Aorta (tissue), 5 donors: ENCODE measurements around the gene GRK1. TPM values are rescaled to one million over a fixed set of nuclear protein-coding genes. Genes with fewer than 3 reads are reported as not detected.
A peak's percentile ranks its signal among the peaks of the same experiment; 100 is the strongest.
"Not testable (repeated sequence)": the region's sequence is repeated elsewhere in the genome, so short reads cannot be mapped to it uniquely, and the experiment has no call there.

Source experiments
- ATAC-seq: fragments of 200-7000 bp; cut with Tn5 transposase; one replicate; pipeline ENCODE4 v1.9.1; 2022; ENCODE audit warnings: moderate library complexity; ENCODE audit not compliant: low FRiP score
- DNase-seq, 2 donors: peaks; one replicate each; pipeline ENCODE4 v3.0.0-alpha.2; 2020
- H3K27ac ChIP-seq, 2 donors: one replicate each; pipeline ENCODE4 v1.5.1; 2013; ENCODE audit warnings: low read length in 2 of 2, mild to moderate bottlenecking in 2 of 2, moderate library complexity in 2 of 2, control low read depth in 1 of 2, inconsistent platforms in 1 of 2, low read depth in 1 of 2
- H3K27me3 ChIP-seq, 2 donors: one replicate each; pipeline ENCODE4 v1.6.1; 2013; ENCODE audit warnings: control low read depth in 1 of 2, low read length in 1 of 2, mild to moderate bottlenecking in 1 of 2, moderate library complexity in 1 of 2; ENCODE audit not compliant: insufficient read depth in 2 of 2, control insufficient read depth in 1 of 2
- H3K36me3 ChIP-seq, 2 donors: one replicate each; pipeline ENCODE4 v1.6.1; 2013; ENCODE audit warnings: control low read depth in 1 of 2, low read length in 1 of 2, mild to moderate bottlenecking in 1 of 2; ENCODE audit not compliant: insufficient read depth in 2 of 2, control insufficient read depth in 1 of 2
- H3K4me1 ChIP-seq, 2 donors: one replicate each; pipeline ENCODE4 v1.6.1; 2013; ENCODE audit warnings: low read length in 2 of 2, control low read depth in 1 of 2, mild to moderate bottlenecking in 1 of 2, moderate library complexity in 1 of 2; ENCODE audit not compliant: insufficient read depth in 2 of 2, control insufficient read depth in 1 of 2
- H3K4me3 ChIP-seq, 2 donors: one replicate each; pipeline ENCODE4 v1.5.1; 2013; ENCODE audit warnings: low read length in 2 of 2, control low read depth in 1 of 2, mild to moderate bottlenecking in 1 of 2
- H3K9me3 ChIP-seq: one replicate; pipeline ENCODE4 v1.6.1; 2013; ENCODE audit warnings: mild to moderate bottlenecking, low read length; ENCODE audit not compliant: control insufficient read depth
- WGBS, 2 donors: extraction: QIAGEN DNeasy Blood & Tissue Kit; methylation state at CpG; one replicate each; pipeline ENCODE4 v1.1.7; 2013; 5-methylcytosine and 5-hydroxymethylcytosine counted together
- intact Hi-C, 2 donors: fragments of 100-400 bp; cut with DNase I; formaldehyde crosslinking; loops; one replicate each; pipeline versions ENCODE4 v1.14.2 to v1.15.0; 2022
- polyA plus RNA-seq, 2 donors: library from polyadenylated mRNA; stranded (reverse); fragments of 200-250 nt; gene quantifications; one replicate each; pipeline ENCODE4 v1.2.3, GENCODE V29; 2013
- total RNA-seq, 2 donors: library from RNA; stranded (reverse); fragmentation: NEBNext Ultra II Directional; extraction: Animal tissue kit (Norgen Biotek cat#: 25700); gene quantifications; one replicate each; pipeline ENCODE4 v1.2.1, GENCODE V29; 2021
- donor health status: healthy with polysubstance abuse.
- donor health status: Bipolar disorder and iron deficiency.
- donor health status: DM: no; HTN: no; CAD: no.
- donor health status: DM: no; HTN: no; CAD: no.
- donor health status: DM: yes; HTN: yes; CAD: no.

Gene GRK1
- total and polyA plus RNA-seq, 4 donors: 0.10 TPM; not detected in 3

GRCh38 chr13:113672002-113672651, 5.1 kb downstream of the GRK1 start:
- no peak overlapping the region for H3K4me3 ChIP-seq
- no peaks in the 10 kb centered on the region for H3K9me3 ChIP-seq
- intact Hi-C loops: no loop called here
- 88 to 89% methylated on average over 18 of the region's 18 CpGs for WGBS, 2 donors
- H3K27me3 ChIP-seq: no peaks in the 10 kb centered on the region
- H3K36me3 ChIP-seq: no peaks in the 10 kb centered on the region
- ATAC-seq: peak; percentile 36
- no peak overlapping the region for H3K27ac ChIP-seq
- no peaks in the 10 kb centered on the region for H3K4me1 ChIP-seq
- peak; percentile 41 to 51 for DNase-seq

- Histone ChIP-seq H3K27ac (no peak overlapping the region), H3K36me3 (no peaks in the 10 kb centered on the region), H3K27me3 (no peaks in the 10 kb centered on the region), H3K9me3 (no peaks in the 10 kb centered on the region), H3K4me3 (no peak overlapping the region), H3K4me1 (no peaks in the 10 kb centered on the region)
- DNase-seq (peak; percentile 27 to 43), ATAC-seq (no peak)
- 68 to 72% methylated on average over 9 of the region's 11 CpGs for WGBS, 2 donors
- intact Hi-C loops: no loop called here
These were observed 55.9 kb downstream of the GRK1 start for GRCh38 chr13:113722921-113723320.

DNA sequence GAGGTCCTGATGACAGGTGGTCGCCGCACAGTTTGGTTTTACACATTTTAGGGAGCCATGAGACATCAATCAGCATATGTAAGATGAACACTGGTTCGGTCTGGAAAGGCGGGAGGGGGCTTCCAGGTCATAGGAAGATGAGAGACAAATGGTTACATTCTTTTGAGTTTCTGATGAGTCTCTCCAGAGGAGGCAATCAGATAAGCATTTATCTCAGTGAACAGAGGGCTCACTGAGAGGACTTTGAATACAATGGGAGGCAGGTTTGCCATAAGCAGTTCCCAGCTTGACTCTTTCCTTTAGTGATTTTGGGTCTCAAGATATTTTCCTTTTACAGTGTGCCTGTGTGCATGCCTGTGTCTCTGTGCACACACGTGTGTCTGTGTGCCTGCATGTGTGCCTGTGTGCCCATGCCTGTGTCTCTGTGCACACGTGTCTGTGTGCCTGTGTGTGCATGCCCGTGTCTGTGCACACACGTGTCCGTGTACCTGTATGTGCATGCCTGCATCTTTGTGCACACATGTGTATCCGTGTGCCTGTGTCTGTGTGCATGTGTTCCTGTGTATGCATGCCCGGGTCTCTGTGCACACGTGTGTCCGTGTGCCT, 56.5 kb downstream of the GRK1 start:
- Histone ChIP-seq H3K27me3 (no peaks in the 10 kb centered on the region), H3K27ac (no peak overlapping the region), H3K4me1 (no peaks in the 10 kb centered on the region), H3K9me3 (no peaks in the 10 kb centered on the region), H3K4me3 (no peak overlapping the region), H3K36me3 (no peaks in the 10 kb centered on the region)
- DNase-seq: peak; percentile 15 to 46
- no peak for ATAC-seq
- WGBS, 2 donors: 72 to 80% methylated on average over 13 of the region's 13 CpGs
- intact Hi-C loops: no loop called here

DNA sequence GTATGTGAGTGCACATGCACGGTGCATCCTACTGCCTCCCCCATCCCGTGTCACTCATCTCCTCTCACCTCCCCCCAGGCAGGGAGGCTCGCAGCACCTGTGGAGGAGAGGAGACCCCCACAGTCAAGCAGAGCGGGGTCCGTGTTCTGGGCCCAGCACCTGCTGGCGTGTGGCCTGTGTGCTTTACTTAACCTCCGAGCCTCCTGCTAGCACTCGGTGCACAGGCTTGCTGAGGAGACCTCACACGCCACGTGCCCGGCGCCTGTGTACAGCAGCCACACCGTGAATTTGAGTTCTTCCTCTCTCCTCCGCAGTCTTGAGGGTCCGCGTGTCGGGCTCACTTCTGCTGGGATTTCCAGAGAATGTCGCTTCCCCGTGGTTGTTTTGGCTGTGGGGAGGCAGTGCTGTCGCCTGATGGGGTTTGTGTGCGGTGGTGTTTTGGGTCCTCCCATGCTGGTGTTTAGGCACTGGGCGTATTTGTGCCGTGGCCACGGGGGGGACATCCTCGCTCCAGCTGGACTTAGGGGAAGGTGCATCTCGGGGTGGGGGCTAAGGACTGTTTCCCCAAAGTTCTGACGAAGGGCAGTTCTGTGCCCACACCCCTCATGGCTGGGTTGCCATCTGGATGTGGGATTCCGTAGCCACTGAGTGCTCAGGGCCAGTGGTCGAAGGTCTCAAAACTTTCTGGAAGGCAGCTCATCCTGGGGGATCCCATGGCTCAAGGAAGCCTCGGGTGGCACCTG, 57.2 kb downstream of the GRK1 start:
- peak; percentile 45 for ATAC-seq
- Histone ChIP-seq H3K27ac (no peak overlapping the region), H3K36me3 (no peaks in the 10 kb centered on the region), H3K9me3 (no peaks in the 10 kb centered on the region), H3K4me1 (no peaks in the 10 kb centered on the region), H3K27me3 (no peaks in the 10 kb centered on the region), H3K4me3 (no peak overlapping the region)
- DNase-seq: peak; percentile 45 to 72
- intact Hi-C loops: no loop called here
- 67 to 68% methylated on average over 30 of the region's 30 CpGs for WGBS, 2 donors

DNA sequence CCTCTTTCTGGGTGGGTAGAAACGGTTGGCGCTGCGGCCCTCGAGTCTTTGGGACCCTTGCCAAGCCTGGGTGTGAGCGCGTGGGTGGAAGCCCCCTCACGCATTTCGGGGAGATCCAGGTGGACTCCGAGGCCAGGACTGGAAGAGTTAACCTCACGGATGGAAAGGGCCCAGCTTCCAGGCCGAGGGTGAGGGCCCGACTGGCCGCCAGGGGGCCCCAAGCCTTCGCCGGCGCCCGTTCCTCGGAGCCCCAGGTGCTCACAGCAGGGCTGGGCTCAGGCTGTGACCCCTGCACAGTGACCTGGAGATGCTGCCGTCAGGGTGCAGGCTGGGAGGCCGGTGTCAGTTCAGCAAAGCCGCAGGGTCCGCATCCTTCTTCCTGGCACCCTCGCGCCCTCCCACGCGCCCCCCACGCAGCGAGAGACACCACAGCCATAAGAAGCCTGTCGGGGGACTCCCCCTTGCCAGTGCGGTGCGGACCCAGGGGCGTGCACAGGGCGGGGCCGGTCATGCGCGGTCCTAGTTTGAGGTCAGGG, 57.8 kb downstream of the GRK1 start:
- WGBS, 2 donors: 2 to 3% methylated on average over 36 of the region's 36 CpGs
- H3K4me3 ChIP-seq: peak overlapping the region in 1 of 2 donors; percentile 3
- no peaks in the 10 kb centered on the region for H3K36me3 ChIP-seq
- no peaks in the 10 kb centered on the region for H3K9me3 ChIP-seq
- no peaks in the 10 kb centered on the region for H3K27me3 ChIP-seq
- intact Hi-C loops: no loop called here
- peak overlapping the region in 1 of 2 donors; percentile 4 for H3K27ac ChIP-seq
- ATAC-seq (peak; percentile 93), DNase-seq (peak; percentile 82 to 89)
- no peaks in the 10 kb centered on the region for H3K4me1 ChIP-seq

DNA sequence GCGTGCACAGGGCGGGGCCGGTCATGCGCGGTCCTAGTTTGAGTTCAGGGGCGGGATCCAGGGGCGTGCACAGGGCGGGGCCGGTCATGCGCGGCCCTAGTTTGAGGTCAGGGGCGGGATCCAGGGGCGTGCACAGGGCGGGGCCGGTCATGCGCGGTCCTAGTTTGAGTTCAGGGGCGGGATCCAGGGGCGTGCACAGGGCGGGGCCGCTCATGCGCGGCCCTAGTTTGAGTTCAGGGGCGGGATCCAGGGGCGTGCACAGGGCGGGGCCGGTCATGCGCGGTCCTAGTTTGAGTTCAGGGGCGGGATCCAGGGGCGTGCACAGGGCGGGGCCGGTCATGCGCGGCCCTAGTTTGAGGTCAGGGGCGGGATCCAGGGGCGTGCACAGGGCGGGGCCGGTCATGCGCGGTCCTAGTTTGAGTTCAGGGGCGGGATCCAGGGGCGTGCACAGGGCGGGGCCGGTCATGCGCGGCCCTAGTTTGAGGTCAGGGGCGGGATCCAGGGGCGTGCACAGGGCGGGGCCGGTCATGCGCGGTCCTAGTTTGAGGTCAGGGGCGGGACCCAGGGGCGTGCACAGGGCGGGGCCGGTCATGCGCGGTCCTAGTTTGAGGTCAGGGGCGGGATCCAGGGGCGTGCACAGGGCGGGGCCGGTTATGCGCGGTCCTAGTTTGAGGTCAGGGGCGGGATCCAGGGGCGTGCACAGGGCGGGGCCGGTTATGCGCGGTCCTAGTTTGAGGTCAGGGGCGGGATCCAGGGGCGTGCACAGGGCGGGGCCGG, 58.5 kb downstream of the GRK1 start:
- H3K27me3 ChIP-seq, H3K4me3 ChIP-seq, H3K9me3 ChIP-seq, intact Hi-C loops, H3K4me1 ChIP-seq, ATAC-seq, H3K27ac ChIP-seq, H3K36me3 ChIP-seq: not testable (repeated sequence)
- WGBS, 2 donors: 0 to 2% methylated on average over 4 to 54 of the region's 75 CpGs
- DNase-seq: peak; percentile 44 to 81

DNA sequence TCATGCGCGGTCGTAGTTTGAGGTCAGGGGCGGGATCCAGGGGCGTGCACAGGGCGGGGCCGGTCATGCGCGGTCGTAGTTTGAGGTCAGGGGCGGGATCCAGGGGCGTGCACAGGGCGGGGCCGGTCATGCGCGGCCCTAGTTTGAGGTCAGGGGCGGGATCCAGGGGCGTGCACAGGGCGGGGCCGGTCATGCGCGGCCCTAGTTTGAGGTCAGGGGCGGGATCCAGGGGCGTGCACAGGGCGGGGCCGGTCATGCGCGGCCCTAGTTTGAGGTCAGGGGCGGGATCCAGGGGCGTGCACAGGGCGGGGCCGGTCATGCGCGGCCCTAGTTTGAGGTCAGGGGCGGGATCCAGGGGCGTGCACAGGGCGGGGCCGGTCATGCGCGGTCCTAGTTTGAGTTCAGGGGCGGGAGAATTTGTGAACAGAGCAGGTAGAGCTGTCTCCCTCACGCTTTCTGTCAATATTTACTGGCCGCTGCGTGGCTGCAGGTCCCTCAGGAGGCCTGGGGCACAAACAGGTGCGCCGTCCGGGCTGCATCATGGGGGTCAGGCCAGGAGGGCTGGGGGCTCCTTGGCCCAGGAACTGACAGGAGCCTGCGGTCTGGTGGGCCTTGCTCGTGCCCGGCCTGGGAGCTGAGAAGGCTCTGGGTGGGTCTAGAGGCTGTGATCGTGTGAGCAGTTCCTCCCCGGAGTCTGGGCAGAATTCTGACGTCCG, 59.2 kb downstream of the GRK1 start:
- peak; percentile 44 for ATAC-seq
- not testable (repeated sequence) for H3K4me3 ChIP-seq
- WGBS, 2 donors: 23 to 41% methylated on average over 19 to 37 of the region's 54 CpGs

DNA sequence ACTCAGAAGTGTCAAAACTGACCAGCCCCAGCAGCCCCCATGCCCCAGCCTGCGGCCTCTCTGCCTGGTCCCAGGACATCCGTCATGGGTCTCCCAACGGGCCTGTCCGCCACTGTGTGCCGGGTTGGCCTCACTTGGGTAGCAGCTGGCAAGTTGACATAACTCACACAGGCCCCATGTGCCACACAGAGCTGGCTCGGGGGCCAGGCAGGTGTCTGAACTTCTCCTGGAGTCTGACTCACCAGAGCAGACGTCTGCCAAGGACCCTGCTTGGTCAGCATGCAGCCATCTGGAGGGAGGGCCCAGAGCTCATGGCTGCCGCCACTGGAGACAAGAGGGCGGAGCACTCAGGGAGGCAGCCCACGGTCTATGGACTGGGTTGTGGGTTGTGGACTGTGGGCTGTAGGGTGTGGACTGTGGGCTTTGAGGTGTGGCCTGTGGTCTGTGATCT, 60.0 kb downstream of the GRK1 start:
- Histone ChIP-seq H3K27ac (no peak overlapping the region), H3K9me3 (no peaks in the 10 kb centered on the region), H3K4me1 (no peaks in the 10 kb centered on the region), H3K4me3 (no peak overlapping the region), H3K27me3 (no peaks in the 10 kb centered on the region), H3K36me3 (no peaks in the 10 kb centered on the region)
- WGBS, 2 donors: 71 to 82% methylated on average over 10 of the region's 10 CpGs
- DNase-seq: peak; percentile 42 to 73
- intact Hi-C loops: no loop called here
- ATAC-seq: peak; percentile 2

More for the DNA sequence above, 59.2 kb downstream of the GRK1 start:
- H3K27ac ChIP-seq, intact Hi-C loops, H3K9me3 ChIP-seq, H3K27me3 ChIP-seq, H3K36me3 ChIP-seq, H3K4me1 ChIP-seq: not testable (repeated sequence)
- peak; percentile 45 to 62 for DNase-seq
